IMR-90 (cell line): ENCODE results near the gene ERGIC1. TPM values are rescaled to one million over a fixed set of nuclear protein-coding genes. Genes with fewer than 3 reads are reported as not detected.

Experiments used
- ATAC-seq: fragments of 200-7000 bp; cut with Tn5 transposase; 2 replicates; pipeline ENCODE4 v1.9.1; 2020; ENCODE audit warnings: low read depth, mild to moderate bottlenecking, moderate library complexity
- BruUV-seq: library from RNA; stranded (reverse); fragments of 400-500 nt; replicated peaks from 2 replicates; lab custom pipeline; 2021; lab: Mats Ljungman, UMichigan
- CTCF ChIA-PET: fragments of 300-600 bp; formaldehyde crosslinking; extraction: SDS; loops from one replicate; lab custom pipeline; 2021; ENCODE audit warnings: antibody characterized with exemption; lab: Yijun Ruan, JAX
- POLR2A ChIA-PET: fragments of 300-600 bp; sonication (Branson Sonifier 250); formaldehyde crosslinking; loops from one replicate; lab custom pipeline; 2022; ENCODE audit warnings: antibody characterized with exemption; ENCODE audit not compliant: unreplicated experiment; lab: Charles Lee
- DNase-seq: peaks from one replicate; pipeline ENCODE4 v3.0.0; 2013
- H2AFZ ChIP-seq: replicated peaks from 2 replicates; pipeline ENCODE3; 2013; ENCODE audit warnings: low read length, mild to moderate bottlenecking; ENCODE audit not compliant: poor library complexity
- H2AK5ac ChIP-seq: 2 replicates; pipeline ENCODE4 v1.6.1; 2013; ENCODE audit warnings: low read depth, low read length, inconsistent platforms
- H2AK9ac ChIP-seq: replicated peaks from 2 replicates; pipeline ENCODE3; 2013; ENCODE audit warnings: mild to moderate bottlenecking, low read depth, low read length, moderate library complexity; ENCODE audit not compliant: poor library complexity
- H2BK120ac ChIP-seq: 2 replicates; pipeline ENCODE4 v1.6.1; 2013; ENCODE audit warnings: low read depth, low read length, inconsistent platforms
- H2BK15ac ChIP-seq: 3 replicates; pipeline ENCODE4 v1.6.1; 2013; ENCODE audit warnings: low read depth, low read length, inconsistent platforms
- H2BK20ac ChIP-seq: 2 replicates; pipeline ENCODE4 v1.6.1; 2013; ENCODE audit warnings: low read depth, mild to moderate bottlenecking, inconsistent platforms, low read length, moderate library complexity
- H2BK5ac ChIP-seq: 2 replicates; pipeline ENCODE4 v1.6.1; 2013; ENCODE audit warnings: mild to moderate bottlenecking, low read depth, low read length, inconsistent platforms; ENCODE audit not compliant: poor library complexity, severe bottlenecking
- H3K14ac ChIP-seq: replicated peaks from 2 replicates; pipeline ENCODE4 v1.6.1; 2013; ENCODE audit warnings: low read depth, low read length, inconsistent platforms
- H3K18ac ChIP-seq: 2 replicates; pipeline ENCODE4 v1.6.1; 2013; ENCODE audit warnings: low read depth, low read length, control low read depth
- H3K23ac ChIP-seq: 2 replicates; pipeline ENCODE4 v1.6.1; 2013; ENCODE audit warnings: low read depth, low read length, inconsistent platforms
- H3K27ac ChIP-seq: 2 replicates; pipeline ENCODE4 v1.5.1; 2013; ENCODE audit warnings: mild to moderate bottlenecking, control low read depth, low read length; ENCODE audit not compliant: insufficient read depth
- H3K27me3 ChIP-seq: 2 replicates; pipeline ENCODE4 v1.6.1; 2013; ENCODE audit warnings: low read length; ENCODE audit not compliant: control insufficient read depth, insufficient read depth
- H3K36me3 ChIP-seq: 2 replicates; pipeline ENCODE4 v1.6.1; 2013; ENCODE audit warnings: low read length, mixed read lengths; ENCODE audit not compliant: control insufficient read depth, insufficient read depth
- H3K4ac ChIP-seq: 2 replicates; pipeline ENCODE4 v1.6.1; 2013; ENCODE audit warnings: low read depth, low read length, inconsistent platforms
- H3K4me1 ChIP-seq: 2 replicates; pipeline ENCODE4 v1.6.1; 2013; ENCODE audit warnings: low read length, mixed read lengths; ENCODE audit not compliant: control insufficient read depth, insufficient read depth
- H3K4me2 ChIP-seq: 2 replicates; pipeline ENCODE4 v1.6.1; 2013; ENCODE audit warnings: low read depth, mild to moderate bottlenecking, control low read depth, low read length, moderate library complexity
- H3K4me3 ChIP-seq: 2 replicates; pipeline ENCODE4 v1.5.1; 2013; ENCODE audit warnings: low read depth, mild to moderate bottlenecking, control low read depth, low read length, moderate library complexity; ENCODE audit not compliant: insufficient read depth
- H3K56ac ChIP-seq: 2 replicates; pipeline ENCODE4 v1.6.1; 2013; ENCODE audit warnings: low read length, inconsistent platforms; ENCODE audit not compliant: insufficient read depth; ENCODE audit errors: extremely low read depth
- H3K79me1 ChIP-seq, 2 experiments: 2 replicates each; pipeline ENCODE4 v1.6.1; 2013; ENCODE audit warnings: low read length in 2 of 2, inconsistent platforms in 1 of 2, low read depth in 1 of 2
- H3K9ac ChIP-seq: 2 replicates; pipeline ENCODE4 v1.6.1; 2013; ENCODE audit warnings: low read depth, low read length, control low read depth
- H3K9me1 ChIP-seq: 2 replicates; pipeline ENCODE4 v1.6.1; 2013; ENCODE audit warnings: low read length, inconsistent platforms; ENCODE audit not compliant: insufficient read depth
- H3K9me3 ChIP-seq: 2 replicates; pipeline ENCODE4 v1.6.1; 2013; ENCODE audit warnings: low read length; ENCODE audit not compliant: control insufficient read depth, insufficient read depth
- H4K20me1 ChIP-seq: 2 replicates; pipeline ENCODE4 v1.6.1; 2013; ENCODE audit warnings: low read length, inconsistent platforms; ENCODE audit not compliant: insufficient read depth
- H4K5ac ChIP-seq: 2 replicates; pipeline ENCODE4 v1.6.1; 2013; ENCODE audit warnings: mild to moderate bottlenecking, low read depth, low read length, control low read depth
- H4K8ac ChIP-seq, 2 experiments: 2 replicates each; pipeline ENCODE4 v1.6.1; 2013; ENCODE audit warnings: low read depth in 2 of 2, low read length in 2 of 2, control low read depth in 1 of 2, inconsistent platforms in 1 of 2
- H4K91ac ChIP-seq: 2 replicates; pipeline ENCODE4 v1.6.1; 2013; ENCODE audit warnings: low read depth, low read length, inconsistent platforms; ENCODE audit not compliant: insufficient read depth
- BHLHE40 ChIP-seq: fragments of 150-350 bp; IDR thresholded peaks from 2 replicates; pipeline ENCODE4 v1.6.1; 2016; ENCODE audit warnings: mild to moderate bottlenecking, low read depth, low read length
- CEBPB ChIP-seq: IDR thresholded peaks from 2 replicates; pipeline ENCODE4 v1.6.1; 2012; ENCODE audit warnings: low read depth, low read length, improper control_type of control experiment
- CHD1 ChIP-seq: IDR thresholded peaks from 2 replicates; pipeline ENCODE4 v1.6.1; 2012; ENCODE audit warnings: low read depth, low read length, improper control_type of control experiment
- CTCF ChIP-seq: conservative IDR thresholded peaks from 2 replicates; pipeline ENCODE4 v1.5.1; 2012; ENCODE audit warnings: mild to moderate bottlenecking, low read depth, low read length, improper control_type of control experiment
- ELK1 ChIP-seq: fragments of 150-350 bp; IDR thresholded peaks from 2 replicates; pipeline ENCODE4 v1.6.1; 2016; ENCODE audit warnings: low read depth, mild to moderate bottlenecking, low read length, moderate library complexity, borderline replicate concordance
- FOS ChIP-seq: fragments of 150-350 bp; IDR thresholded peaks from 2 replicates; pipeline ENCODE4 v1.6.1; 2016; ENCODE audit warnings: low read depth, low read length
- MAFK ChIP-seq: IDR thresholded peaks from 2 replicates; pipeline ENCODE4 v1.6.1; 2012; ENCODE audit warnings: low read depth, low read length, improper control_type of control experiment
- MAZ ChIP-seq: IDR thresholded peaks from 2 replicates; pipeline ENCODE4 v1.6.1; 2012; ENCODE audit warnings: low read depth, mild to moderate bottlenecking, low read length, improper control_type of control experiment, moderate library complexity, borderline replicate concordance
- MXI1 ChIP-seq: IDR thresholded peaks from 2 replicates; pipeline ENCODE4 v1.6.1; 2012; ENCODE audit warnings: low read depth, mild to moderate bottlenecking, low read length, moderate library complexity, borderline replicate concordance
- NFE2L2 ChIP-seq: fragments of 150-350 bp; IDR thresholded peaks from 2 replicates; pipeline ENCODE4 v1.6.1; 2016; ENCODE audit warnings: low read depth, mild to moderate bottlenecking, low read length
- RAD21 ChIP-seq: IDR thresholded peaks from 2 replicates; pipeline ENCODE4 v1.6.1; 2012; ENCODE audit warnings: low read length, improper control_type of control experiment
- RCOR1 ChIP-seq: IDR thresholded peaks from 2 replicates; pipeline ENCODE4 v1.6.1; 2012; ENCODE audit warnings: mild to moderate bottlenecking, low read length, improper control_type of control experiment; ENCODE audit not compliant: insufficient replicate concordance
- WGBS, 2 experiments: methylation state at CpG; one replicate each; pipeline versions ENCODE4 v1.1.5 to v1.1.7; 2013; ENCODE audit warnings: missing lambda C conversion rate in 2 of 2; ENCODE audit not compliant: insufficient read length in 1 of 2; ENCODE audit errors: extremely low coverage in 2 of 2; 5-methylcytosine and 5-hydroxymethylcytosine counted together
- dilution Hi-C: fragments of 300-500 bp; cut with HindIII; formaldehyde crosslinking; loops from one replicate; pipeline ENCODE4 v1.14.3; 2018; ENCODE audit warnings: low sequenced_read_pairs; ENCODE audit not compliant: unreplicated experiment
- in situ Hi-C: fragments of 300-500 bp; cut with MboI; formaldehyde crosslinking; loops from 3 replicates; pipeline ENCODE4 v1.14.3; 2019; ENCODE audit warnings: low sequenced_read_pairs, inconsistent platforms, mixed read lengths
- intact Hi-C: fragments of 100-400 bp; cut with micrococcal nuclease; formaldehyde crosslinking; loops from 2 replicates; pipeline ENCODE4 v1.10.0; 2022
- polyA plus RNA-seq, 3 experiments: library from polyadenylated mRNA; depleted of rRNA; stranded (reverse); fragments of >200 nt; gene quantifications; 2 replicates each; pipeline ENCODE4 v1.2.3, GENCODE V29; 2012; ENCODE audit warnings: low replicate concordance in 1 of 3
- total RNA-seq: library from RNA; depleted of rRNA; stranded (reverse); fragments of >200 nt; gene quantifications from 2 replicates; pipeline ENCODE4 v1.2.3, GENCODE V29; 2012

ERGIC1 gene
- total and polyA plus RNA-seq, 2 of the 4 experiments (the other 2 are of a cell fraction) = 134 to 192 TPM

- in situ Hi-C loops = no loop called here
- Histone ChIP-seq H3K18ac (no peak overlapping the region), H3K56ac (no peak overlapping the region), H2AFZ (no peak overlapping the region), H3K9ac (no peak overlapping the region), H2AK5ac (no peak overlapping the region), H3K4me2 (no peak overlapping the region), H3K14ac (no peak overlapping the region), H2BK5ac (no peak overlapping the region), H2BK15ac (no peak overlapping the region), H3K4me3 (no peak overlapping the region), H3K4me1 (peaks cover 6% of the 10 kb centered on the region), H3K36me3 (peaks cover 31% of the 10 kb centered on the region), H3K9me3 (no peaks in the 10 kb centered on the region), H4K5ac (no peak overlapping the region), H2BK20ac (no peak overlapping the region), H3K27ac (no peak overlapping the region), H2BK120ac (no peak overlapping the region), H4K8ac (no peak overlapping the region), H3K27me3 (no peaks in the 10 kb centered on the region), H4K20me1 (peaks cover 29% of the 10 kb centered on the region), H4K91ac (no peak overlapping the region), H3K23ac (no peak overlapping the region), H3K79me1 (peaks cover 8 to 92% of the 10 kb centered on the region in 2 experiments; a peak in 3 of 4 replicates), H3K9me1 (peaks cover 32% of the 10 kb centered on the region), H3K4ac (no peak overlapping the region), H2AK9ac (no peak overlapping the region)
- dilution Hi-C loops = no loop called here
- TF ChIP-seq FOS = no peak
- TF ChIP-seq CEBPB = no peak
- TF ChIP-seq MAZ = no peak
- no peak for TF ChIP-seq CHD1
- TF ChIP-seq BHLHE40 = no peak
- TF ChIP-seq ELK1 = no peak
- no peak for TF ChIP-seq NFE2L2
- no peak for TF ChIP-seq MAFK
- no peak for TF ChIP-seq MXI1
- TF ChIP-seq CTCF = no peak
- no peak for TF ChIP-seq RCOR1
- TF ChIP-seq RAD21 = no peak
- no TSS peak for BruUV-seq
- no peak for DNase-seq
- ChIA-PET CTCF (no interaction called here), POLR2A (no interaction called here)
- no peak for ATAC-seq
- WGBS, 2 experiments = no CpG with 5 or more reads among the region's 6 CpGs
- intact Hi-C loops = loop anchor here (1.0 kb wide), 1 partner anchor 8 kb away; no protein-coding TSS in a partner anchor
Measured at GRCh38 chr5:172841256-172841655, 7.2 kb downstream of the ERGIC1 start.
